Smooth muscle cell (in vitro differentiated cells): ENCODE results near the gene GET3. TPM values are rescaled to one million over a fixed set of nuclear protein-coding genes. Genes with fewer than 3 reads are reported as not detected.

Experiments used
- DNase-seq: peaks from one replicate; lab custom pipeline; 2025; ENCODE audit not compliant: unreplicated experiment; lab: John Stamatoyannopoulos, UW
- H2AFZ ChIP-seq: fragments of 200-600 bp; sonication (generic); 2 replicates; pipeline ENCODE4 v1.6.0; 2016; ENCODE audit warnings: antibody characterized with exemption, low read depth, mild to moderate bottlenecking
- H3F3A ChIP-seq: fragments of 200-600 bp; sonication (generic); 2 replicates; pipeline ENCODE4 v1.6.0; 2017; ENCODE audit warnings: antibody characterized with exemption, low read depth
- H3K27ac ChIP-seq: fragments of 200-600 bp; sonication (generic); 2 replicates; pipeline ENCODE4 v1.5.1; 2016; ENCODE audit warnings: low read depth, mild to moderate bottlenecking
- H3K27me3 ChIP-seq: fragments of 200-600 bp; sonication (generic); 2 replicates; pipeline ENCODE4 v1.6.1; 2016; ENCODE audit warnings: low read depth, mild to moderate bottlenecking
- H3K36me3 ChIP-seq: fragments of 200-600 bp; sonication (generic); 2 replicates; pipeline ENCODE4 v1.5.1; 2016; ENCODE audit warnings: low read depth
- H3K4me1 ChIP-seq: fragments of 200-600 bp; sonication (generic); 2 replicates; pipeline ENCODE4 v1.5.1; 2016; ENCODE audit warnings: low read depth
- H3K4me2 ChIP-seq: fragments of 200-600 bp; sonication (generic); 2 replicates; pipeline ENCODE4 v1.6.0; 2016; ENCODE audit warnings: mild to moderate bottlenecking
- H3K4me3 ChIP-seq: fragments of 200-600 bp; sonication (generic); 2 replicates; pipeline ENCODE4 v1.5.1; 2016; ENCODE audit warnings: mild to moderate bottlenecking
- H3K79me2 ChIP-seq: fragments of 200-600 bp; sonication (generic); 2 replicates; pipeline ENCODE4 v1.6.0; 2016; ENCODE audit warnings: low read depth, mild to moderate bottlenecking
- H3K9ac ChIP-seq: fragments of 200-600 bp; sonication (generic); 2 replicates; pipeline ENCODE4 v1.6.0; 2016; ENCODE audit warnings: low read depth
- H3K9me3 ChIP-seq: fragments of 200-600 bp; sonication (generic); replicated peaks from 2 replicates; pipeline ENCODE4 v1.5.1; 2016; ENCODE audit warnings: low read depth
- H4K20me1 ChIP-seq: fragments of 200-600 bp; sonication (generic); 2 replicates; pipeline ENCODE4 v1.6.0; 2016; ENCODE audit warnings: low read depth
- WGBS: methylation state at CpG from one replicate; pipeline ENCODE4 v1.1.7; 2016; ENCODE audit warnings: low lambda C conversion rate; 5-methylcytosine and 5-hydroxymethylcytosine counted together
- polyA plus RNA-seq: library from polyadenylated mRNA; unstranded; fragments of >200 nt; fragmentation: Nextera tagmentation; extraction: Ambion mirVana; gene quantifications from 2 replicates; pipeline ENCODE4 v1.2.1, GENCODE V29; 2016
- total RNA-seq: library from RNA; depleted of rRNA; stranded (reverse); fragments of >200 nt; gene quantifications from 2 replicates; pipeline ENCODE4 v1.2.3, GENCODE V29; 2014
- TF ChIP-seq, protein P1 (sequence below): fragments of 200-600 bp; sonication (generic); IDR thresholded peaks from 2 replicates; pipeline ENCODE4 v1.5.1; 2017; ENCODE audit warnings: borderline replicate concordance, mild to moderate bottlenecking, antibody characterized with exemption; ENCODE audit not compliant: insufficient read depth, poor library complexity, severe bottlenecking

GET3 gene
- total and polyA plus RNA-seq, 2 experiments from 2014 or later = 51.4 to 99.6 TPM

DNA sequence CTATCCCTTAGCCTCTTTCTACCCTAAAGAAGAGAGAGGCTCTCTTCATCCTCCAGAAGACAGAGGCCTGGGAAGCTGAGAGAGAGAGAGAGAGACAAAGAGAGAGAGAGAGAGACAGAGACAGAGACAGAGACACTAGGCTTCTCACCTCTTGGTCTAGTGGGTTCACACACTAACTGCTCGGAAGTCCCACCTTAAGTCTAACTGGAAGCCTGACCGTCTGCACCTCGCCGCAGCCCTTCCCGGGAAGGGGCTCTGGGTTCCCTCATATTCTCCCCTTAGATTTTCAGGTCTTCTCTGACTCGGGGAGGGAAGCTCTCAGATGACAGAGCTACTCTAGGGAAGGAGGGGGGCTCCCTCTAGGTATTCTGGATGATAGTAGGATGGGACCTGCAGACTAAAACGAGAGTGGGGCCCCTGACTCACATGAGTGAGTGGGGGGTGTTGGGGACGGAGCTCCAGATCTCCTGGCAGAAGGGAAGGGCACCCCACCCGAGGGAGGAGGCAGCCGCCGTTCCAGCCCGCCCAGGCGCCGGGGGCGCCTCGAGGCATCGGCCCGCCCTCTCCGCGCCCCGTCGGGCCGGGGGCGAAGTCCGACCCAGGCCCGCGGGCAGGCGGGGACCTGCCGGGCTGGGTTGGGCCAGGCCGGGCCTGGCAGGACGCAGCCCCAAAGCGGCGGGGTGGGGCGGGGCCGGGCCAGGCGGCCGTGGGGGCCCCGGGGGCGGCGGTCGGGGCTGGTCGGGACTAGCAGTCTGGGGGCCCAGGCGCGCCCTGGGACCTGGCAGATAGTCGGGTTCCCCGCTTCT lies 52.0 kb downstream of the GET3 start:
- DNase-seq = no peak
- TF ChIP-seq, protein P1, sequence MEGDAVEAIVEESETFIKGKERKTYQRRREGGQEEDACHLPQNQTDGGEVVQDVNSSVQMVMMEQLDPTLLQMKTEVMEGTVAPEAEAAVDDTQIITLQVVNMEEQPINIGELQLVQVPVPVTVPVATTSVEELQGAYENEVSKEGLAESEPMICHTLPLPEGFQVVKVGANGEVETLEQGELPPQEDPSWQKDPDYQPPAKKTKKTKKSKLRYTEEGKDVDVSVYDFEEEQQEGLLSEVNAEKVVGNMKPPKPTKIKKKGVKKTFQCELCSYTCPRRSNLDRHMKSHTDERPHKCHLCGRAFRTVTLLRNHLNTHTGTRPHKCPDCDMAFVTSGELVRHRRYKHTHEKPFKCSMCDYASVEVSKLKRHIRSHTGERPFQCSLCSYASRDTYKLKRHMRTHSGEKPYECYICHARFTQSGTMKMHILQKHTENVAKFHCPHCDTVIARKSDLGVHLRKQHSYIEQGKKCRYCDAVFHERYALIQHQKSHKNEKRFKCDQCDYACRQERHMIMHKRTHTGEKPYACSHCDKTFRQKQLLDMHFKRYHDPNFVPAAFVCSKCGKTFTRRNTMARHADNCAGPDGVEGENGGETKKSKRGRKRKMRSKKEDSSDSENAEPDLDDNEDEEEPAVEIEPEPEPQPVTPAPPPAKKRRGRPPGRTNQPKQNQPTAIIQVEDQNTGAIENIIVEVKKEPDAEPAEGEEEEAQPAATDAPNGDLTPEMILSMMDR = no peak
- Histone ChIP-seq H3K36me3 (no peaks in the 10 kb centered on the region), H3F3A (peaks cover 49% of the 10 kb centered on the region), H3K79me2 (peaks cover 20% of the 10 kb centered on the region), H3K4me2 (peak overlapping the region; percentile 89), H3K9ac (peak overlapping the region; percentile 86), H3K4me3 (peak overlapping the region; percentile 98), H3K4me1 (peaks cover 25% of the 10 kb centered on the region), H2AFZ (no peak overlapping the region), H3K27me3 (no peaks in the 10 kb centered on the region), H4K20me1 (peaks cover 24% of the 10 kb centered on the region), H3K9me3 (no peaks in the 10 kb centered on the region), H3K27ac (peak overlapping the region; percentile 96)
- WGBS = 5% methylated on average over 25 of the region's 46 CpGs

DNA sequence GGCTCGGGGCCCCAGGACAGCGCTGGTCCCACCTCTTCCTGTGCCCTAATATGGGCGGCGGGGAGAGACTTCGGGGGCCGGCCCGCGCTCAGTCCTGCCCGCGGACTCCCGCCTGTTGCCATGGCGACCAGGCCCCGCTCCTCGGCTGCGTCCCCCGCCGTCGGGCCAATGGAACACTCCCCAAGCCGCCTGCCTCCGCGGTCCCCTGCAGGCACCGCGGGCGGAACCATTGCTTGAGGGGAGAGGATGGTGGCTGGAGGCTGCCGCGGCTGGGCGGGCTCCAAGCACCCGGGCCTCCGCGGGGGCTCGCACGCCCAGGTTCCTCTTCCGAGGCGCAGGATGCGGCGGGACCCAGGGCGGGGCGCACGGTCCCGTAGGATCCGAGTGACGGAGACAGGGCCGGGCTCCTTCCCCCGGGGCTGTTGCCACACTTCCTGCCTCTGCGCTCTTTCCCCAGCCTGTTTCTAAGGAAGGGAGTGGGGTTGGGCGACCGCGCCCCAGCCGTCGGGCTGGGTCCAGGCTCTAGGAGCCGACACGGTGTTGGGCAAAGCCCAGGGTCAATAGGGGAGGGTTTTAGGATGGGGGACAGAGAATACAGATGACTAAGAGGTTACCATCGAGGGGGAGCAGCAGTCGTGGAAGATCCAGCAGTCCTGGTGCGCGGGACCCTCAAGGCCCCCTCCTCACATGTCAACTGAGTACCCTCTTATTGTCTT lies 52.8 kb downstream of the GET3 start:
- H3K9me3 ChIP-seq = no peaks in the 10 kb centered on the region
- H2AFZ ChIP-seq = no peak overlapping the region
- TF ChIP-seq, protein P1 = no peak
- peaks cover 20% of the 10 kb centered on the region for H3K79me2 ChIP-seq
- H3F3A ChIP-seq = peaks cover 43% of the 10 kb centered on the region
- H3K4me2 ChIP-seq = peak overlapping the region; percentile 89
- H3K4me1 ChIP-seq = peaks cover 25% of the 10 kb centered on the region
- peak overlapping the region; percentile 96 for H3K27ac ChIP-seq
- H3K27me3 ChIP-seq = no peaks in the 10 kb centered on the region
- peak; percentile 92 for DNase-seq
- H3K4me3 ChIP-seq = peak overlapping the region; percentile 98
- no peaks in the 10 kb centered on the region for H3K36me3 ChIP-seq
- WGBS = 2% methylated on average over 41 of the region's 56 CpGs
- peaks cover 24% of the 10 kb centered on the region for H4K20me1 ChIP-seq
- H3K9ac ChIP-seq = peak overlapping the region; percentile 86

DNA sequence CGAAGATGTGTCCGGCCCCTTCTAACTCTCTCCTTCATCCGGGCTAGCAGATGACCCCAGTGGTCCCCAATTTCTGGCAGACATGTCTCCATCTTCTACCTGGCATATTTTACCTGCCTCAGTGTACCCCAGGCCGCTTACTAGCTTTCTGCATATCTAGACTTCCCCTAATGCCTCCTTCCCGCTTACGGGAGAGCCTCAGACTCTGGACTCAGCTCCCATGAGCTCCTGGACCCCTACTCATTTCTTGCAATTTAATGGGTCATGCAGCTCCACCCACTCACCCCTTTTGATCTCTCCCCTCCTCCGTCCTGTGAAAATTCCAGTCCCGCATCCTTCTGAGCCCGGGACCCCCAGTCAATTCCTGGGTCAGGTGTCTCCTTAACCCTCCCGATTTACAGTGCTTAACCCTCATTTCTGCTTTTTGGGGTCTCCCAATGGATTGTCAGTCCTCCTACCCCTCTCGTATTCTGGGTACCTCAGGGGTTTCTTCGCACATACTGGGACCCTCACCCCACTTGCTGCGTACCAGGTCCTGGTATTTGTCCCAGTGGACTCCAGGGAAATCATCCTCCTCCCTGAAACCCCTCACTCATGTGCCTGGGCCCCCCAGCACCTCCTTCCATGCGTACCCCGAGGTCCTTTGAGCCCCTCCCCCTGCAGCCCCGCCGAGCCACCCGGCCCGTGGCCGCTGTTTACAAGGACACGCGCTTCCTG lies 53.5 kb downstream of the GET3 start:
- Histone ChIP-seq H3K27me3 (no peaks in the 10 kb centered on the region), H3K4me2 (peak overlapping the region; percentile 89), H3K9ac (peak overlapping the region; percentile 86), H3K4me1 (peaks cover 25% of the 10 kb centered on the region), H3K9me3 (no peaks in the 10 kb centered on the region), H2AFZ (no peak overlapping the region), H3K27ac (peak overlapping the region; percentile 96), H3K4me3 (peak overlapping the region; percentile 98), H3K79me2 (peaks cover 20% of the 10 kb centered on the region), H3F3A (peaks cover 40% of the 10 kb centered on the region), H4K20me1 (peaks cover 24% of the 10 kb centered on the region), H3K36me3 (no peaks in the 10 kb centered on the region)
- DNase-seq = no peak
- 5% methylated on average over 20 of the region's 22 CpGs for whole genome bisulfite sequencing
- TF ChIP-seq, protein P1 = no peak
